Measurements from ENCODE around the gene PTGFR.

PTGFR gene

DNA sequence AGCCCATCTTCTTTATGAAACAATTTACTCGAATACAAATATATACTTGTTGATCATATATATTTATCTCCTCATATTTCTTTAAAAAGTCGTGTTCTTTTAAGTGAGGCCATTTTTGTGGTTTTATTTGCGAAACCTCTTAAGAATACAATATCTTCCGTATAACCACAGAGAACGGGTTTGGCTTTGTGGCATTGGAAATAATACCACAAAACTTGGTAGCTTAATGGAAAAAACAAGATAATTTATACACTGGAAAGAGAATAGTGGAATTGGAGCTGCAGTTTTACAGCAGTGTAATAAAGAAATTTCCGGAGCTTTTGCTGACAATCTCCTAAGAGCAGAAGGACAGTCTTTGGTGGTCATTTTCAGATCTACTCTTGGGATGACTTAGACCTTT is 29.4 kb downstream of the PTGFR start:
- DNase-seq (ENCODE audit: low spot score) = no peak

DNA sequence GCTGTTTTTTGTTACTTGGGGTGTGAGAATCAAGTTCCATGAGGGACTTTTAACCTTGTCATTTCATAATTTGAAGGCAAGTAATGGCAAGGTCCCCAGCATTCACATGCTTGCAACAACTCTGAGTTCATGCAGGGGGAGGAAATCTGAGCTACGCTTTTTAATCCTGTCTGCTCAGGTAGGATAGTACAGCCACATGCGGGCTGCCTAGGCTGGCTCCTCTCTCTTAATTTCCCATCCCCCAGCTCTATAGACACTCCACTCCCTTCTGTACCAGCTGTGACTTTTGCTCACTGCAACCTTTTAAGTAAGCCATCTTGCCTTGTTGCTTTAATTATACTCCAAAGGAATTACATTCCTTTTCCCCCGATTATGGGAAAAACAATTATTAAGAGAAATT is 30.1 kb downstream of the PTGFR start:
- DNase-seq (ENCODE audit: low spot score) = no peak

DNA sequence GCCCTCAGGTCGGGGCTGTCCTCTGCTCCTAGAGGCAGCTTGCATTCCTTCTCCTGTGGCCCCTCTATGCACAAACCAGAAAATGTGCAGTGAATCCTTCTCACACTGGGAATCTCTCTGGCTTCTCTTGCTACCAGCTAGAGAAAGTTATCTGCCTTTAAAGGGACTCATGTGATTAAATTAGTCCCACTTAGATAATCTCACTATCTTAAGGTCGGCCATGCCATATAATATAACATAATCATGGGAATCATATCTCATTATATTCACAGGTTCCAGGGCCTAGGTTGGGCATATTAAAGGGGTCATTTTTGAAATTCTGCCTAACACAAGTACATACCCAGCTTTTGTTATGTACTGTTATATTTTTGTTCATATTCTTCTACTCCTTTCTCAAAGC is 31.4 kb downstream of the PTGFR start:
- DNase-seq (ENCODE audit: low spot score) = no peak

DNA sequence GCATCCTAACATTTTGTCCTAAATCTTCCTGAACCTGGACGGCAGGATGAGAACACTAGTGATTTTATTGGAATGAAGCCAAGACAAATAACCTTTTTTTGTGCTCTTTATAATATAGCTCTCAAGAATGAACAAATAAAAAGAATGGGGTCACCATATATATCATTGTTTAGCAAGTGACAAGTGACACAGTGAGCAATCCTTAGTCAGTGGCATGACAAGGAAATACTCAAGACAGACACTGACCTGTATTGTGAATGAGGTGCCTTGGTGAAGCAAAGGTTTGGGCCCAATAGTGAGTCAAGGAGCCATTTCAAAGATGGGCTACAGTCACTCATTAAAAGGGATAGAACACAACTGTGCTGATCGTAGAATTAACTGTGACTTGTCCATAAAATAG is 35.7 kb downstream of the PTGFR start:
- DNase-seq (ENCODE audit: low spot score) = no peak

DNA sequence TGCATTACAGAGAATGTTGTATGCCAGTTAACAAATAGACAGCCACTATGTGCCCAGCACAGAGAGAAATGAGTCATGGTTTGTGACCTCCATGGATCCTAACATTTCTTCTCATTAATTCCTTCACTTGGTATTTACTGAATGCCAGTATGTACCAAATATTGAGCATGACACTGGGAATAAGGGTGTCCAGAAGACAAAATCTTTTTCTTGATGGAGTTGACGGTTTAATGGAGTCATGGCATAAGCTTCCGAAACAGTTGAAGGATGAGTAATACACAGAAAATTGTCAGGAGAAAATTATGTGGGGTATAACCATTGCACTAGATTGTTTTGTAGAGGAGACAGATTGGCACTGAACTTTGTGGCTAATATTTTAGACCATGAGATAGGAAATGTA is 36.9 kb downstream of the PTGFR start:
- DNase-seq (ENCODE audit: low spot score) = no peak

DNA sequence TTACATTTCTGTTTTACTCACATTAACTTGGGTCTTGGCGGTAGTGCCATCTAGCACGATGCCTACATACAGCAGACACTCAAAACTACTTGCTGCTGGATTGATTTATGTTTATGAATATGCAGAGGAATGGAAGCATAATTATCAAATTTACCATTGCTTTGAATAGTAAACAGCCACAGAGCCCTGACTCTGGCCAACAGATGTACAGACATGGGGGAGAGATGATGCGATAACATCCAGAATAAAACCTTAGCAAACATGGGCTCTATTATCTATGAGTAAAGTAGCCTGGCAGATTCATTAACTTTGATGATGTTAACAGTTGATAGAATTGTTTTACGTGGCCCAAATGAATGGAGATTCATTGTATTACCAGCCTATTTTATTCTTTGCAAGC is 42.8 kb downstream of the PTGFR start:
- DNase-seq (ENCODE audit: low spot score) = no peak

DNA sequence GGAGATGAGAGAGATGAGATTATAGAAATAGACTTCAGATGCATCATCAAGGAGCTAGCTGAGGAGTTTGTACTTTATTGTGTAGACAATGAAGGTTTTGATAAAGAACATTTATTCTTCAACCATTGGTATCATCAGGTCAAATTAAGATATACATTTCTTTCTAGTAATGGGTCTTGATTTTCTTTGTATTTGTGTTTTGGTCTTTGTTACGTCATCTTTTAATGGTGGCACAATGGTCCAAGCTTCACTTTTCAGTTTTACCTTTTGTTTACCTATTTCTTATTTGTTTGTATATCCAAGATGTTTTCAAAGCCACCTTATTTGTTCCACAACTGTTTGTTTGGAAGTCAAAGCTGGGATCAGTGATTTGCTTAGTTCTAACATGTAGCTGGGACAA is 44.5 kb downstream of the PTGFR start:
- DNase-seq (ENCODE audit: low spot score) = no peak

DNA sequence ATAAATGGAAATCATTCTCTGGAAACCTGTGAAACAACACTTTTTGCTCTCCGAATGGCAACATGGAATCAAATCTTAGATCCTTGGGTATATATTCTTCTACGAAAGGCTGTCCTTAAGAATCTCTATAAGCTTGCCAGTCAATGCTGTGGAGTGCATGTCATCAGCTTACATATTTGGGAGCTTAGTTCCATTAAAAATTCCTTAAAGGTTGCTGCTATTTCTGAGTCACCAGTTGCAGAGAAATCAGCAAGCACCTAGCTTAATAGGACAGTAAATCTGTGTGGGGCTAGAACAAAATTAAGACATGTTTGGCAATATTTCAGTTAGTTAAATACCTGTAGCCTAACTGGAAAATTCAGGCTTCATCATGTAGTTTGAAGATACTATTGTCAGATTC is 45.7 kb downstream of the PTGFR start:
- DNase-seq (ENCODE audit: low spot score) = no peak

DNA sequence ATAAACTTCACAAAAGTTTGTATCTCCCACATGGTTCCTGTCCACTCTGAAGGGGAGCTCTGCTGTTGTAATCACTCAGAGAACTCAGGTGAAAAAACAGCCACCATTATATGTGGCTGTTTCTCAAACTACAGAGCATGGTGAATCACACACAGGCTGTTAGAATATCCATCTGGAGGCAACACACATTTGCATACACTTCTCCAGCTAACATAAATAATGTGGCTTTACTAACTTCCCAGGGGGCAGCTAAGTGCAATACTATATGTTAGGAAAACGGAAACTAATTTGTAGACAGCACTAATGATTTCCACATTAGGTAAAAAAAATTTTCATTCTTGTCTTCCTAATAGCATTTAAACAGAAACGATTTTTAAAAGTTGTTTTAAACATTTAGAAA is 49.3 kb downstream of the PTGFR start:
- no peak for DNase-seq (ENCODE audit: low spot score)

DNA sequence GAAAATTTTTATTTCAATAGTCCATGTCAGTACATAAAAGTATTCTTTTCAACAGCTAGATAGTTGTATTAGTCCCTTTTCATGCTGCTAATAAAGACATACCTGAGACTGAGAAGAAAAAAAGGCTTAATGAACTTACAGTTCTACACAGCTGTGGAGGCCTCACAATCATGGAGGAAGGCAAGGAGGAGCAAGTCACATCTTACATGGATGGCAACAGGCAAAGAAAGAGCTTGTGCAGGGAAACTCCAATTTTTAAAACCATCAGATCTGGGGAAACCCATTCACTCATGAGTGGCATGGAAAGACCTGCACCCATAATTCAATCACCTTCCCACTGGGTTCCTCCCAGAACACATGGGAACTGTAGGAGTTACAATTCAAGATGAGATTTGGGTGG is 50.7 kb downstream of the PTGFR start:
- no peak for DNase-seq (ENCODE audit: low spot score)

DNA sequence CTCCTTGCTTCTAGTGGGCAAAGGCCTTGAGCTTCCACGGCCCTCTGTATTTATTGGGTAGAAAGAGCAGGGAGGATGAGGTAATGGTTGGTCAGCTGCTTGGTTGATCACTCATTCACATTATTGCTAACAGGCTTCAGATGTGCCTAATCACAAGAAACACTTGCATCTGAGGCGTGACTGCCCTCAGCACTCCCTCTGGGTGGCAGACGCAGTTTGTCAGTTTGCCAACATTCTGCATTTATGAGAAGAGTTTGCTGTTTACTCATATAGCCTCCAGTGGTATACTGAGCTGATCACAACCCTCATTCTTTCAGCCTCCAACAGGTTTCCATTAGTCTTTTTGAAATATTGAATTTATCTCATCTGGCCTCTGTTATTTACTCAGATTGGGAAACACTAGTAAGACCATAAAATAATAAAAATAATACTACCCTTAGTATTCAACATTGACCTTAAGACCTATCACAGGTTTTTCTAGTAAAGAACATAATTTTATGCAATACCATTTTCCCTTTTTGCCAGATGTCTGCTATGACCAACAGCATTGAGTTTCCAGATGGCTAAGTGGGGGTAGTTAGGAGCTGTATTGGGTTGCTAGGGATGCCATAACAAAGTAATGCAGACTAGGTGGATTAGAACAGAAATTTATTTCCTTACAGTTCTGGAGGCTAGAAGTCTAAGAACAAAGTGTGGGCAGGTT is 53.3 kb downstream of the PTGFR start:
- DNase-seq (ENCODE audit: low spot score) = no peak

DNA sequence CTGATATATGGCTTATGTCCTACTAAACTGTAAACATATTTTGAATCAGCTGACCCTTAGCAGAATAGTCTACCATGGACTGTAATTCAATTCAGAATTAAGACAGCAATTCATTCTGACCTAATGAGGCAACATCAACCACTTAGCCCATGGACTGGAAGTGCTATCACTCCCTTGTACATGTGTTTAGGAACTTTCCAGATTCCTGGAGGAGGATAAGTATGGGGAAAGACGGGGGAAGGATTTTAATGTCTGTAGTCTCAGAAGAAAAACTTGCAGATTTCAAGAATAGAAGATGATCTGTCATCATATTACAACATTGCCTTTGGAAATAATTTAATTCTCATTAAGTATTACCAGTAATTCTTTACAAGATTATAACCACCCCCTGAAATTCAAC is 56.3 kb downstream of the PTGFR start:
- no peak for DNase-seq (ENCODE audit: low spot score)

DNA sequence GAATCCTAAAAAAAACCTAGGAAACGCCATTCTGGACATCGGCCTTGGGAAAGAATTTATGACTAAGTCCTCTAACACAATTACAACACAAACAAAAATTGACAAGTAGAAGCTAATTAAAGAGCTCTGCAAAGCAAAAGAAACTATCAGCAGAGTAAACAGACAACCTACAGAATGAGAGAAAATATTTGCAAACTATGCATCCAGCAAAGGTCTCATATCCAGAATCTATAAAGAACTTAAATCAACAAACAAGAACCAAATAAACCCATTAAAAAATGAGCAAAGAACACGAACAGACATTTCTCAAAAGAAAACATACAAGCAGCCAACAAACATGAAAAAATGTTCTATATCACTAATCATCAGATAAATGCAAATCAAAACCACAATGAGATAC is 58.6 kb downstream of the PTGFR start:
- DNase-seq (ENCODE audit: low spot score) = no peak

DNA sequence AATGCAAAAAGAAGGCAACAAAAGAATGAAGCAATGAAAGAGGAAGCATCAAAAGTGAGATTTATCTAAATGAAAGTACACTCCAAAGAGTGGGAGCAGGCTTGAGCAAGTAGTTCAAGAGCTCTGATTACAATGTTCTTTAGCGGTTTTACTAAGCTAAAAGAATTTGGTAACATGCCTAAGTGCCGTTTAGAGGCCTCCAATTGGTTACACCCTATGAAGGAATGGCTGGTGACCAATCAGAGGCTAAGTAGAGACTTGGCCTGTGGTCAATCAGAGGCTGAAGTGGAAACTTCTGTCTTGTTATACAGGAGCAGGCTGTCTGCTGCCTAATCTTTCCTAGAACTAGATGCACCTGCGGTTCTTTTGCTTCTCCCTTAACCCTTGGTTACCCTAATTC is 59.1 kb downstream of the PTGFR start:
- no peak for DNase-seq (ENCODE audit: low spot score)

DNA sequence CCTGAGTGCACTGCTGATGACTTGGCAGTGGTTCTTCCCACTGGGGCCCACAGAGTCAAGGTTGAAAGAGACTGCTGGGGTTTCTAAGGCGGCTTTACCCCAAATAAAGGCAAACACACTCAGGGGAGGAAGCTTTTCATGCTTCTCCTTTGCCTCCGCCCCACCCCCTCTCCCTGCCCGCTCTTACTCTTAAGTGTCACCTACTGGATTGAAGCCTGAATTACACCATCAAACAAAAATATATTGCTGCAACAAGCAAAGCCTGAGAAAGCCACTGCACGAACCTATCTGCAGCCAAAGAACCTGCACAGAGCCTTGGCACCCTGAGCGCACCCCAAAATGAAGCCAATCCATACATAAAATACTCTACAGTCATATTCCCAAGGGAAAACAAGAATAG is 63.1 kb downstream of the PTGFR start:
- no peak for DNase-seq (ENCODE audit: low spot score)

DNA sequence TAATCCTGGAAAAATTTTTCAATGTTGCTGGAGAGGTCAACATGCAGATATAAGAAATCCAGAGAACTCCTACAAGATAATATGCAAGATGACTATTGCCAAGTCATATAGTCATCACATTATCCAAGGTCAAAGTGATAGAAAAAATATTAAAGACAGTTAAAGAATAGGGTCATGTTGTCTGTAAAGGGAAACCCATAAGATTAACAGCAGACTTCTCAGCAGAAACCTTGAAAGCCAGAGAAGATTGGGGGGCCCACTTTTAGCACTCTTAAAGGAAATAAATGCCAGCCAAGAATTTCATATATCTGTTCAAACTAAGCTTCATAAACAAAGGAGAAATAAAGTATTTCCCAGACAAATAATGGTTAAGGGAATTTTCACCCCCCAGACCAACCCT is 64.1 kb downstream of the PTGFR start:
- no peak for DNase-seq (ENCODE audit: low spot score)

DNA sequence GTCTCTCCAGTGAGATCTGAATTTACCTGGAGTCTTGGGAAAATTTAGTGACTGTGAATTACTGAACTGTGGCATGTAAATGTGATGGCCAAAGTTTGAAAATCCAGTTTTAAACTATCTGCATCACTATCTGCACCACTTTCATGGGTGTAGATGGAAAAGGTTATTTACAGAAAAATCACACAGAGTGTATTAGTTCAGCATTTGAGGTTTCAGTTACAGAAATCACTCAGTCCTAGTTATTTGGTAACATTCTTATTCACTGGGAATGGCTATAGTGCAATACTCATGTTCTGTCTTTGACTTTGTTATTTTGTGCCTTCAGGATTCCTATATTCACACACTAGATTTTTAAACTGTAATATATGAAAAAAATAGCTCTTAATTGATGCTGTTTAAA is 68.9 kb downstream of the PTGFR start:
- no peak for DNase-seq (ENCODE audit: low spot score)

DNA sequence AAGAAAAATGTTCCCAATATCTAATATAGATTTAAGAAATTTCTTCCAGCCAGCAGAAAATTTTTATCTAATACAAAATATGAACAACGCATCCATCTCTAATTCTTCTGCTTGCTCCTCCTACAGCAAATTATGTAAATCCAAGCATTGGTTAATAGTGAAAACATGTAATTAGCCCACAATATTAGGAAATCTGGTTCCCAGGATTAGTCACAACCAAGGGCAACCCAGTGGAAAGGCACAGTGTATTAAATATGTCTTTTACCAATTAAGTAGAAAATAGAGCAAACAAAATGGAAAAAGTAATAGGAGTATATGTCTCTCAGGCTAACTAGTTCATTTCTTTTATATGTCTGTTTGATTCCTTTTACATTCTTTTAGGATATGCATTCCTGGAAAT is 70.0 kb downstream of the PTGFR start:
- DNase-seq (ENCODE audit: low spot score) = no peak

DNA sequence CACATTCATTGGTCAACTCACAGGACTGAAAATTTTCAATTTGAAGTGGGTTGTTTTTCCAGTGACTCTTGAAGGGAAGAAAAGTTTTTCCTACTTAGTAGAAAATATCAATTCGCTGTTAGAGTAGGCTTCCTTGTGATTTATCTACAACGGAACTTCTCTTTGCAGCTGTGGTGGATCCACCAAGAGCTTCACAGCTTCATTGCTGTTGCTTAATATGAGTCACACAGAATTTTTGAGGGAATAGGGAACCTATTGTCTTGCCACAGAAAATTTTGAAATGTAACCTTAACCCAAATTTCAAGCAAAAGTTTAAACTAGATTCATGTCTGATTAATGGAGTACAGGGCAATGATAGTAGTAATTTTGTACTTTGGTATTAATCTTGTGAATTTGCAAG is 71.1 kb downstream of the PTGFR start:
- DNase-seq (ENCODE audit: low spot score) = no peak

DNA sequence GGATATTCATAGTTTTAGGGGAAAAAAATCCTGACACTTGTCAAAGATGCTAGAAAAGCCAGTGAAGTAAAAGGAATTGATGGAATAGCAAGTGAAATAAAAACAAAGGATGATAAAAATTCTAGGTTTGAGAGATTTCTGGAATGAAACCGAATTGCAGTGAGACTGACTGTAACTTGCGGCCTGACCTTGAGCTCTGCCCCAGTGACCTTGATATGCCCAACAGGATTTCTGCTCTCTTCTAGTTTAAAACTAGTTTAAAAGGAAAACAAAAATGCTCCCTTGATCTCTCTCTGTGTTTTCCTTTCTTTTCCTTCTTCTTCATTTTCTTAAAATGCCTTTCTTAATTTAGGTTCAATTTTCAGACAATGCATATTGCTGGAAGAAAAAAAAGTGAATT is 74.6 kb downstream of the PTGFR start:
- DNase-seq (ENCODE audit: low spot score) = no peak

DNA sequence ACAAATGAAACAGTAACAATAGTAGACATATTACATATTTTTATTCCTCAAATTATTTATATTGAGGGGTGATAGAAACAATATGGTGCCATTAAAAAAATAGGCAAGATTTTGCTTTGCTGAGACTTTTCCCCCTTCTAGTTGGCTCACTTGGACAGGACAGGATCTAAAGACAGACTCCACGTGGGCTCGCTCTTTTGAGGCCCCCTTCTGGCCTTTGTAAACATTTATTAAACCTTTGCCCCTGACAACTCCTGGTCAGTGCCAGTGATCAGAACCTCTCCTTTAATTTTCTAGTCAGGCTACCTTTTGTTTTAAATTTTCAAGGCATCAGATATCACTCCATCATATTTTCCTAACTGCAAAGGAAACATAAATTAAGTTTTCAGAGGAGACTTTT is 79.8 kb downstream of the PTGFR start:
- DNase-seq (ENCODE audit: low spot score) = no peak

DNA sequence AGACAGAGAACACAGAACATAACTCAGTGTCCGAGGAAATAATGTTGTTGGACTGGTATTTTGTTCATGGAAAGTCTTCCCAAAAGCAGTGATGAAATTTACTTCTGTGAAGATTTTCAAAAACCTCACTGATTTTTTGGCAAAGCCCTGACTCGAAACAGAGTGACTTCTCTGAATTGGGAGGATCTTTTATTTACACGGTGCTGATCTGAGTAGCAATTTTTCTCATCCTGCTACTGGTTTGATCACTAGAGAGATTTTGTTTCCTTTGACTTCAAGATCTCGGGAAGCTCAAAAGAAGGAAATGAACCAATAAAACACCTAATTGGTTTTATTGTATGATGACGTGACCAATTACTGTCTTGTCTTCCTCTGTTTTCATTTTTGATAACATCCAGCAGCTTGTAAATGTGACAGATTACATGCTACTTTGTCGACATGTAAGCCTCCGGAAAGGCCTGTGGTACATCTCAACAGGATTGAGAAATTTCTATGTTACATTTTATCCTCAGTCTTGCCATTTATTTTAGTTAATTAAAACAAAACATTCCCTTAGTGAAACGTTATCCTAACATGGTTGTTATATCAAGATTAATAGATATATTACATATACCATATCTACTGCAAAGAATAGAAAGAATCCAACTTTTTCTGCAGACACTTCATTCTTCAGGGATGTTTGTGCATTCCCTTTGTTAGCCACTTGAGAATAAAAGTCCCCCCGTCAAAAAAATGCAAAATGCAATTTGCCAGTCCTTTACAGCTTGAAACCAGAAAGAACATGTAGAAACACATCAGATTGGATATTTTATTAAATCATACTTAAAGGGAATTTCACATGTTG is 86.7 kb downstream of the PTGFR start:
- no peak for DNase-seq (ENCODE audit: low spot score)

DNA sequence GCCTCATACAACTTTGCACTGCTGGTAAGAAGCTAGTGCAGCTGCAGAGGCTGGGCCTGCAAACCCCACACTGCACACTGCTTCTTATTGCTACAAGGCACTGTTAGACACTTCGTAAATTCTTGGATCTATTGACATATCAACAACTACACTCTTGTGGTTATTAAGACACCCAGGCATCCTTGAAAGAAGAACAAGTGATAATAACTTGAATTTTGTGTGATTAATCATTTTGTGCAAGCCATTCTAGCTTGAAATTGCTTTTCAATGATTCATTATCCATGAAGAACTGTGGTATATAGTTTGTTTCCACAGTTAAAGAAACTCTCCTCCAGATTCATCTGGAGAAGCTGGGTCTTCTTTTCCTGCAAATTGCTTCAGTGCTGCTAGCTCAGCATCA is 95.8 kb downstream of the PTGFR start:
- no peak for DNase-seq (ENCODE audit: low spot score)

DNA sequence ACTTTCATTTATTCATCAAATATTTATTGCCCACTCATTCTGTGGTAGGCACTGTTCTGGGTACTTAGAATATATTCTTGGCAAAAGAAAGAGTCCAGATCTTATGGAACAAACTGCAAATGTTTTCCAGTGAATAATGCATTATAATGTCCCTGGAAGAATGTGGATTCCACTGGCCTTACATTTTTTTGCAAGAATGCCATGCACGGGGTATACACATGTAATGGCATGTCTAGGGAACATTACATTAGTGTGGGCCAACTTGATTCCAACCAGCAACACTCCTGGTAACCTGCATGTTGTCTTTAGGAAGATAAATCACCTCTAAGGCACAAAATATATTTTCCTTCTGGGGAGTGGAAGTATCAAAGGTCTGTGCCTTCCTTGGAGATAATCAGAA is 96.4 kb downstream of the PTGFR start:
- no peak for DNase-seq (ENCODE audit: low spot score)
